Measurements from ENCODE around the gene FAM98B. TPM values are rescaled to one million over a fixed set of nuclear protein-coding genes. Genes with fewer than 3 reads are reported as not detected.
A peak's percentile ranks its signal among the peaks of the same experiment; 100 is the strongest.

FAM98B gene
- total and polyA plus RNA-seq, 2 donors from 2014 or later: 12.9 to 17.2 TPM

DNA sequence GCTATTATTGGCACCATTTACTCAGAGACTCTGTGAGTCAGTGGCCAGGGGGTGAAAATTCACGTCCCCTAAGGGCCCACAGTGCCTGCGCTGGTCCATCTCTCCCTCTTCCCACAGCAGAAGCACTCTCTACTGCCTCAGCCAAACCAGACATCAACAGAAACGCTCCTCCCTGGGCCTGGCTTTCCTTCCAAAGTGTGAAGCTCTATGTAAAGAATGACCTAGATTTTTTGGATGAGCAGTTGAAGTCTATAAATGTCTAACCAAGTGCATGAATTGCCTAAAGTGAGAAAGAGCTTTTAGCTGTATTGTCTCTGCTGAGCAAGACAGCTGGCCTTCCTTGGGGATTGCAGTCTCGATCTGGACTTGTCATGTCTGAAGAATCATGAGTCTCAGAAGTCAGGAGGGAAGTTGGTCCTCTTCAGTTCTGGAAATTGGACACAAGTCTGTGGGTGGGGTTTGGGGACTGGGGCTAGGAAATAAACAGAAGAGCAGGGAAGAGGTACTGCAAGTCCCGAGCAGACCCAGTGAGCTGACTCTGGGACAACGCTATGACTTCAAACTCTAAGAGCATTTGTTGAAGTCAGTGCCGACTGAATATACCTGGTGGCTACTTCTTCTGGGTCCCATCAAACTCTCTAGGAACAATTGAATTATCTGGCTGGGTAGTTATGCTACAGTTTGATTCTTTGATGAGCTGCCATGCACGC is 81.7 kb downstream of the FAM98B start:
- intact Hi-C loops (cut with DNase I): no loop called here
- no peaks in the 10 kb centered on the region for H3K36me3 ChIP-seq (ENCODE audit: control insufficient read depth in 2 of 3, insufficient read depth in 3 of 3, low read length in 3 of 3)
- no peak for DNase-seq
- no peak for FAIRE-seq
- peaks cover 0 to 16% (median 6%) of the 10 kb centered on the region in 3 donors for H3K4me1 ChIP-seq (ENCODE audit: control insufficient read depth in 2 of 3, insufficient read depth in 2 of 3, low read depth in 1 of 3, low read length in 3 of 3)
- H3K27ac ChIP-seq (ENCODE audit: low read depth in 2 of 2, low read length in 2 of 2): peak overlapping the region; percentile 33 to 69
- H3K9ac ChIP-seq (ENCODE audit: low read length in 3 of 3): no peak overlapping the region
- no peaks in the 10 kb centered on the region for H3K9me3 ChIP-seq (ENCODE audit: control insufficient read depth in 2 of 3, insufficient read depth in 1 of 3, low read length in 3 of 3)
- TF ChIP-seq, protein P1, sequence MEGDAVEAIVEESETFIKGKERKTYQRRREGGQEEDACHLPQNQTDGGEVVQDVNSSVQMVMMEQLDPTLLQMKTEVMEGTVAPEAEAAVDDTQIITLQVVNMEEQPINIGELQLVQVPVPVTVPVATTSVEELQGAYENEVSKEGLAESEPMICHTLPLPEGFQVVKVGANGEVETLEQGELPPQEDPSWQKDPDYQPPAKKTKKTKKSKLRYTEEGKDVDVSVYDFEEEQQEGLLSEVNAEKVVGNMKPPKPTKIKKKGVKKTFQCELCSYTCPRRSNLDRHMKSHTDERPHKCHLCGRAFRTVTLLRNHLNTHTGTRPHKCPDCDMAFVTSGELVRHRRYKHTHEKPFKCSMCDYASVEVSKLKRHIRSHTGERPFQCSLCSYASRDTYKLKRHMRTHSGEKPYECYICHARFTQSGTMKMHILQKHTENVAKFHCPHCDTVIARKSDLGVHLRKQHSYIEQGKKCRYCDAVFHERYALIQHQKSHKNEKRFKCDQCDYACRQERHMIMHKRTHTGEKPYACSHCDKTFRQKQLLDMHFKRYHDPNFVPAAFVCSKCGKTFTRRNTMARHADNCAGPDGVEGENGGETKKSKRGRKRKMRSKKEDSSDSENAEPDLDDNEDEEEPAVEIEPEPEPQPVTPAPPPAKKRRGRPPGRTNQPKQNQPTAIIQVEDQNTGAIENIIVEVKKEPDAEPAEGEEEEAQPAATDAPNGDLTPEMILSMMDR (IDR thresholded peaks at IDR 0.05; ENCODE audit: borderline replicate concordance, extremely low read depth, insufficient read depth): no peak
- H3K4me3 ChIP-seq (ENCODE audit: low read length in 3 of 3): no peak overlapping the region
- no peaks in the 10 kb centered on the region for H3K27me3 ChIP-seq (ENCODE audit: control insufficient read depth, insufficient read depth, low read length)

DNA sequence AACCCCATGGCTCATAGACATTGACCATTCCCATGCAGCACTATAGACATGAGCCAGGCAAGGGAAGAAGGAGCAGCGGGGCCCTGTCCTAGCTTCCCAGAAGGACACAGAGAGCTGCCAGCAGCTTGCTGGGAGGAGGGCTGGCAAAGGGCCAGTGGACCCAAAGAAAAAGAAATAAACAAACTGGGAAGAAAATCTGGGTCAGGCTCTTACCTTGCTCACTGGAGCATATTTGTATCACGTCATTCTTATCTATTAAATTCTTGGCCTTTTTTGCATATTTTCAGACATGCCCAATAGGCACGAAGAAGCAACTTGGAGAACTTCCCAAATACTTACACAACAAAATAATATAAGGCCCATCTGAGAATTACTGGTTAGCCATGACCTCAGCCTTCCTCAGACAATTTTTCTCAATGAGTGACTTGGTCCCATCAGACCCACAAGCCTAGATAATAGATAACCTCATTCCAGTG is 82.3 kb downstream of the FAM98B start:
- peak; percentile 62 for FAIRE-seq

More for the DNA sequence above, 82.3 kb downstream of the FAM98B start:
- no peaks in the 10 kb centered on the region for H3K9me3 ChIP-seq (ENCODE audit: control insufficient read depth in 2 of 3, insufficient read depth in 1 of 3, low read length in 3 of 3)
- H3K4me1 ChIP-seq (ENCODE audit: control insufficient read depth in 2 of 3, insufficient read depth in 2 of 3, low read depth in 1 of 3, low read length in 3 of 3): peaks cover 0 to 16% (median 6%) of the 10 kb centered on the region in 3 donors
- TF ChIP-seq, protein P1 (IDR thresholded peaks at IDR 0.05; ENCODE audit: borderline replicate concordance, extremely low read depth, insufficient read depth): no peak
- H3K9ac ChIP-seq (ENCODE audit: low read length in 3 of 3): no peak overlapping the region
- no peaks in the 10 kb centered on the region for H3K36me3 ChIP-seq (ENCODE audit: control insufficient read depth in 2 of 3, insufficient read depth in 3 of 3, low read length in 3 of 3)
- H3K4me3 ChIP-seq (ENCODE audit: low read length in 3 of 3): no peak overlapping the region
- intact Hi-C loops (cut with DNase I): no loop called here
- H3K27ac ChIP-seq (ENCODE audit: low read depth in 2 of 2, low read length in 2 of 2): peak overlapping the region; percentile 49 to 69
- peak in 1 of 5 donors; percentile 87 for DNase-seq
- no peaks in the 10 kb centered on the region for H3K27me3 ChIP-seq (ENCODE audit: control insufficient read depth, insufficient read depth, low read length)

Other genes starting within 250 kb of the FAM98B start
- gene SPRED1, start 201.3 kb upstream of the FAM98B start, total RNA-seq: 36.2 TPM
- 4.6 TPM for gene SPRED1, start 201.3 kb upstream of the FAM98B start, polyA plus RNA-seq (ENCODE audit: insufficient read depth, low read depth, low replicate concordance)
- gene RASGRP1, start 110.7 kb downstream of the FAM98B start, total RNA-seq: 12.5 TPM
- 3.4 TPM for gene RASGRP1, start 110.7 kb downstream of the FAM98B start, polyA plus RNA-seq (ENCODE audit: insufficient read depth, low read depth, low replicate concordance)